C4-2B (cell line): Measurements from ENCODE around the gene ZIC2.
"Not testable (repeated sequence)": the region's sequence is repeated elsewhere in the genome, so short reads cannot be mapped to it uniquely, and the experiment has no call there.

Source experiments
- H3K27ac ChIP-seq: fragments of 450-650 bp; 2 replicates; pipeline ENCODE4 v1.5.1; 2017
- ZFX ChIP-seq: fragments of 450-650 bp; IDR thresholded peaks from 2 replicates; pipeline ENCODE4 v1.6.1; 2017
- TF ChIP-seq, protein P1 (sequence below): fragments of 450-650 bp; conservative IDR thresholded peaks from 2 replicates; pipeline ENCODE4 v1.5.1; 2017; ENCODE audit warnings: mild to moderate bottlenecking

ZIC2 gene

DNA sequence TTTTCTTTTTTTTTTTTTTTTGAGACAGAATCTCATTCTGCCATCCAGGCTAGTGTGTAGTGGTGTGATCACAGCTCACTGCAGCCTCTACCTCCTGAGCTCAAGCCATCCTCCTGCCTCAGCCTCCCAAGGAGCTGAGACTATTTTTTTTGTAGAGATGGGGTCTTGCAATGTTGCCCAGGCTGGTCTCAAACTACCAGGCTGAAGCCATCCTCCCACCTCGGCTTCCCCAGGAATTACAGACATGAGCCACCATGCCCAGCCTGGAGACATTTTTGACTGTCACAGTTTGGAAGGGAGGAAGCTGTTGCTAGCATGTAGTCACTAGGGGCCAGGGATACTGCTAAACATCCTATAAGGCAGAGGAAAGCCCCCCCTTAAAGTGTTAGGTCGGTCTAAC lies 33.9 kb upstream of the ZIC2 start:
- H3K27ac ChIP-seq = no peak overlapping the region; the same call in 1 of the 2 replicates
- no peak for TF ChIP-seq ZFX
- TF ChIP-seq, protein P1, sequence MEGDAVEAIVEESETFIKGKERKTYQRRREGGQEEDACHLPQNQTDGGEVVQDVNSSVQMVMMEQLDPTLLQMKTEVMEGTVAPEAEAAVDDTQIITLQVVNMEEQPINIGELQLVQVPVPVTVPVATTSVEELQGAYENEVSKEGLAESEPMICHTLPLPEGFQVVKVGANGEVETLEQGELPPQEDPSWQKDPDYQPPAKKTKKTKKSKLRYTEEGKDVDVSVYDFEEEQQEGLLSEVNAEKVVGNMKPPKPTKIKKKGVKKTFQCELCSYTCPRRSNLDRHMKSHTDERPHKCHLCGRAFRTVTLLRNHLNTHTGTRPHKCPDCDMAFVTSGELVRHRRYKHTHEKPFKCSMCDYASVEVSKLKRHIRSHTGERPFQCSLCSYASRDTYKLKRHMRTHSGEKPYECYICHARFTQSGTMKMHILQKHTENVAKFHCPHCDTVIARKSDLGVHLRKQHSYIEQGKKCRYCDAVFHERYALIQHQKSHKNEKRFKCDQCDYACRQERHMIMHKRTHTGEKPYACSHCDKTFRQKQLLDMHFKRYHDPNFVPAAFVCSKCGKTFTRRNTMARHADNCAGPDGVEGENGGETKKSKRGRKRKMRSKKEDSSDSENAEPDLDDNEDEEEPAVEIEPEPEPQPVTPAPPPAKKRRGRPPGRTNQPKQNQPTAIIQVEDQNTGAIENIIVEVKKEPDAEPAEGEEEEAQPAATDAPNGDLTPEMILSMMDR = no peak

DNA sequence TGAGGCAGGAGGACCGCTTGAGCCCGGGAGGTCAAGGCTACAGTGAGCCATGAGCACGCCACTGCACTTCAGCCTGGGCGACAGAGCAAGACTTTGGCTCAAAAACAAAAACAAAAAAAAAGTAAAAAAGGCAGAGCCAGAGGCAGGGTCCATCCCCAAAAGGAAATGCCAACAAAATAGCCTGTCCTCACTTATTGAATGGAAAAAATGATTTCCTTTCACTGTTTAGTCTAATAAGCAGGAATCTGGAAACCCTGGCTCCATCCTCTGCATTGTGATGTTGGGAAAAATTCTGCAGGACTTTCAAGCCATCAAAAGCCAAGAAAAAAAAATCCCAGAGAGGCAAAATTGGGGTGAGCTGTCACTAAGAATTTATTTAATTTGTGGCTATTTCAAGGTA lies 33.2 kb upstream of the ZIC2 start:
- H3K27ac ChIP-seq = no peak overlapping the region
- TF ChIP-seq, protein P1 = no peak
- TF ChIP-seq ZFX = no peak

DNA sequence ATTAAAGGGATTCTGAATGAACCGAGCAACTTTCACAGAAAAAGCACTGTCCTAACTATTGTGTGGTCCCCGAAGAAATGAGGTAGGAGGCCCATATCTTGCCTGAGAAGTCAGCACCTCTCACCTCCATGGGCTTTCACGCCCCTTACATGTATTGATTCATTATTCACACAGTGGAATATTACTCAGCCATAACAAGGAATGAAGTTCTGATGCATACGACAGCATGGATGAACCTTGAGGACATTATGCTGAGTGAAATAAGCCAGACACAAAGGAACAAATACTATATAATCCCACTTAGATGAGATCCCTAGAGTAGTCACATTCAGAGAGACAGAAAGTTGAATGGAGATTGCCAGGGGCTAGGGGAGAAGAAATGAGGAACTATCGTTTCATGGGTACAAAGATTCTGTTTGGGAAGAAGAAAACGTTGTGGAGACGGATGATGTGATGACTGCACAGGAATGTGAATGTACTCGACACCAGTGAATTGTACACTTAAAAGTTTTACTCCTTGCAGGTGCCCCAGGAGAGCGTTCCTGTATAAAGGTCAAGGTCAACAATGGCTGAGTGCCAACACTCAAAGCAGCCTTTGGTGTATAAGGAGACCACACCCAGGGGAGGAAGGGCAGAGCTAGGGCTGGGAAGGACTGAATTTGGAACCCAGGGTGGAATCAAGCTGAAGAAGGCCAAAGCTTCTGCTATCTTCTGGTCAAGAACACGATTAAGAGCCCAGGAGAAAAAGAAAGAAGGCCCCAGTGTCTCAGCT lies 32.5 kb upstream of the ZIC2 start:
- H3K27ac ChIP-seq = no peak overlapping the region
- TF ChIP-seq, protein P1 = no peak
- TF ChIP-seq ZFX = no peak

DNA sequence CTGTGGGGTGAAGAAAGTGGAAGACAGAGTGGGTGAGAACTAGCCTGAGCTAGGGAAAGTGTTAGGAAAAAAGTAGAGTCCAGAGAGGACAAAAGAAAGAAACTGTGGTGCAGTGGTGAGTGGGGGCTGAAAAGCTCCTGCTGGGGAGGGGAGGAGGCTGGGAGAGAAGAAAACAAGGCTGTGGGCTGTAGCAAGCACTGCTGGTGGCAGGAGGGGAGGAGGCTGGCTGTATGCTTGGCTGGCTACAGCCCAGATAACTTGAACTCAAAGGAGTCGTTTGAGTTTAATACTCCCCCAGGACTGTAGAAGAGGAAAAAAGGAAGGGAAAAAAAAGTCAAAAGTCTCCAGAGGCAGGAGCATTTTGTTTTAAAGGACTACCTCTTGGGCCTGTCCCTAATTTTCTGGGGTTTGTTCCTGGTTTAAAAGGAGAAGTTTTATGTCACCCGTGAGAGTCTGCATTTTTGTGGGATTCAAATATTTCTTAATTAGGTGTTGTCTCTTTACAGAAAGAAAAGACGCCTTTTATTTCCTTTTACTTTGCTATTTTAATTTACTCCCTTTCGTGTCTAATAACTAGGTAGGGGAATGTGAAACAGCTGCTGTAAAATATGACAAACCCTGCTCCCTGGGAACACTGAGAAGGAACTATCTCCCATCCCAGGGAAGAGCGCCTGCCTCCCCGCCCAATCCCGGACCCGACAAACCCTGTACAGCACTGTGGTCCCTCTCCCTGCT lies 31.7 kb upstream of the ZIC2 start:
- H3K27ac ChIP-seq = no peak overlapping the region
- TF ChIP-seq ZFX = no peak
- TF ChIP-seq, protein P1 = no peak

DNA sequence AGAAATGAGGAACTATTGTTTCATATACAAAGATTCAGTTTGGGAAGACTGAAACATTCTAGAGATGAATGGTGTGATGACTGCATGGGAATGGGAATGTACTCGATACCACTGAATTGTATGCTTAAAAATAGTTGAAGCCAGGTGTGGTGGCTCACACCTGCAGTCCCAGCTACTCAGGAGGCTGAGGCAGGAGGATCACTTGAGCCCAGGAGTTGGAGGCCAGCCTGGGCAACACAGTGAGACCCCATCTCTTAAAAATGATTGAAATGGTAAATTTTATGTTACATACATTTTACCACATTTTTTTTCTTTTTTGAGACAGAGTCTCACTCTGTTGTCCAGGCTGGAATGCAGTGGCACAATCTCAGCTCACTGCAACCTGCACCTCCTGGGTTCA lies 29.9 kb upstream of the ZIC2 start:
- H3K27ac ChIP-seq = not testable (repeated sequence)

DNA sequence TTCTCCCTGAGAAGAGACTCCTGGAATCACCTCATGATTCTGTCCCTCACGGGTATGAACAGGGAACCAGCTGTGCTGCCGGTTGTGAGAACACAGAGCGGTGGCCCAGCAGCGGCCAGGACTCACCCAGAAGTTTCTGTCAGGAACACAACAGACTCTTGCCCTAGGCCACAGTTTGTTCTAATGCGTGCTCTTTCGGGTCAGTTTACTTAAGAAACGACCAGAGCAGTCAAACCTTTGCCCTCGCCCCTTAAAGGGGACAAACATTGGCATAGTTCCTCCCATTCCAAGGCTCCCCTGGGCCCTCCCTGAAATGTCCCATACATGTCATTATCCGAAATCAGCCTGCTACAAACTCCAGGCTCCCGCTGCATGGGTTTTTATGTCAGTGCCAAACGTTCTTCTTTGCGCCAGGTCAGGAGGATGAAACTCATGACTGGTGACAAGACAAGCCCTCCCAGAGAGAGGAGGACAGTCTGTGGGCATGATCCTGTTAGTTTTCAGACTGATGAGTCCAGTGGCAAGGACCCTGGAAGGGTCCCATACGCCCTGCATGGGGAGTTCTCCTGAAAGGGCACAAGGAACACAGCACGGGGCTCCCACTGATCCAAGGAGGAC lies 28.3 kb upstream of the ZIC2 start:
- no peak overlapping the region for H3K27ac ChIP-seq
- TF ChIP-seq, protein P1 = no peak
- TF ChIP-seq ZFX = no peak

DNA sequence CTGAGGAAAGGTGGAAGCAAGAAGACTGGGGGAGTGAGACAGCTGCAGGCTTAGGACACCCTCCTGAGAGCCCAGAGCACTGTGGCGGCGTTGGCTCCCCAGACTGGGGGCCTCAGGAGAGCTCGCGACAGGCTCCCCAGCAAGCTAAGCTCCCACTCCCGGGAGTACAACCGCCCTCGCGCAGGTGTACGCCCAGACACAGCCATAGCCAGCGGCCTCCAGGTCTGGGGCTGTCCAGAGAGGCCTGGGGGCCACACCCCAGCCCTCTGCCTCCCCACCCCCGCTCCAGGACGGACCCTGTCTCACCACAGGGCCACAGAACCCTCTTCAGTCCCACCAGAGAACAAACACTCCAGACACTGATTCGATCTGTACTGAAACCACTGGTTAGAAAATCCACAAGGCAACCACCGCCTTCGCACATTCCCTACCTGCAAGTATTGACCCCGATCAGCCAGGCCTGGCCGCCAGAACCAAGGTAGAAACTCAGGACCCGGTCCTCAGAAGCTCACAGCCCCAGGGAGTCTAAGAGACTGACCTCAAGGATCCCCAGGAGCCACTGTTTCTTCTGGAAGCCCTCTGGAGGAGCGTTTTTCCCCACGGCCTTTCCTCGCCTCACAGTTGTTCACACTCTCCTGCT lies 26.4 kb upstream of the ZIC2 start:
- H3K27ac ChIP-seq = no peak overlapping the region
- no peak for TF ChIP-seq ZFX
- TF ChIP-seq, protein P1 = no peak
